K562 (cell line): ENCODE data around the gene SAP25. TPM values are rescaled to one million over a fixed set of nuclear protein-coding genes. Genes with fewer than 3 reads are reported as not detected.

ENCODE experiments used
- ATAC-seq: fragments of 200-7000 bp; cut with Tn5 transposase; 3 replicates; pipeline ENCODE4 v1.9.1; 2020; ENCODE audit warnings: moderate library complexity
- BruUV-seq: library from RNA; stranded (reverse); fragments of 400-500 nt; replicated peaks from 2 replicates; lab custom pipeline; 2021; lab: Mats Ljungman, UMichigan
- CTCF ChIA-PET: fragments of 300-600 bp; formaldehyde crosslinking; extraction: SDS; loops from one replicate; lab custom pipeline; 2021; ENCODE audit warnings: low intra/inter-chr PET ratio; lab: Yijun Ruan, JAX
- POLR2A ChIA-PET: fragments of 300-600, 350-650 bp; sonication (Branson Sonifier 250); formaldehyde crosslinking; extraction: SDS; loops from one replicate; lab custom pipeline; 2021; ENCODE audit warnings: antibody characterized with exemption, inconsistent platforms; lab: Yijun Ruan, JAX
- DNase-seq, 4 experiments: peaks; one replicate each; pipeline versions ENCODE4 v3.0.0 to v3.0.0-alpha.2; 2011 to 2018; ENCODE audit warnings: low spot score in 3 of 4, mixed read lengths in 3 of 4; ENCODE audit errors: extremely low read depth in 1 of 4
- FAIRE-seq: peaks from 2 replicates; lab custom pipeline; 2011; peaks lifted over from hg19 to GRCh38; lab: Jason Lieb, UNC
- H2AFZ ChIP-seq: 2 replicates; pipeline ENCODE4 v1.6.0; 2011; ENCODE audit warnings: low read depth, low read length, control low read depth, inconsistent platforms
- H3K27ac ChIP-seq: fragments of 200-600 bp; 3 replicates; pipeline ENCODE4 v1.8.0; 2011; ENCODE audit warnings: low read depth, mild to moderate bottlenecking, control low read depth, inconsistent platforms, low read length, moderate library complexity, mixed read lengths; ENCODE audit errors: extremely low read depth
- H3K27me3 ChIP-seq, 2 experiments: fragments of 300-600 bp in 1 of 2; 2 replicates in 1 of 2; 3 replicates in 1 of 2; pipeline versions ENCODE4 v1.6.0 to v1.8.0; 2011; ENCODE audit warnings: inconsistent platforms in 2 of 2, low read length in 2 of 2, mild to moderate bottlenecking in 1 of 2, mixed read lengths in 1 of 2, moderate library complexity in 1 of 2; ENCODE audit not compliant: control insufficient read depth in 2 of 2, insufficient read depth in 2 of 2
- H3K36me3 ChIP-seq: fragments of 300-600 bp; 3 replicates; pipeline ENCODE4 v1.8.0; 2011; ENCODE audit warnings: mild to moderate bottlenecking, low read length, inconsistent platforms; ENCODE audit not compliant: control insufficient read depth, insufficient read depth
- H3K4me1 ChIP-seq, 2 experiments: fragments of 200-600 bp in 1 of 2; replicated peaks in 1 of 2; 2 replicates in 1 of 2; 3 replicates in 1 of 2; pipeline versions ENCODE4 v1.5.1 to v1.8.0; 2011; ENCODE audit warnings: inconsistent platforms in 2 of 2, low read length in 2 of 2, mild to moderate bottlenecking in 1 of 2, mixed read lengths in 1 of 2, moderate library complexity in 1 of 2; ENCODE audit not compliant: control insufficient read depth in 2 of 2, insufficient read depth in 2 of 2
- H3K4me2 ChIP-seq: 2 replicates; pipeline ENCODE4 v1.6.1; 2011; ENCODE audit warnings: low read length, control low read depth, inconsistent platforms, mixed read lengths; ENCODE audit not compliant: insufficient read depth
- H3K4me3 ChIP-seq: fragments of 200-600 bp; sonication (generic), shearing (Covaris generic); 2 replicates; pipeline ENCODE4 v1.5.1; 2016; ENCODE audit warnings: control low read depth, inconsistent platforms
- H3K79me2 ChIP-seq: fragments of 200-600 bp; 3 replicates; pipeline ENCODE4 v1.8.0; 2011; ENCODE audit warnings: low read length, inconsistent platforms; ENCODE audit not compliant: control insufficient read depth, insufficient read depth
- H3K9ac ChIP-seq, 2 experiments: 2 replicates each; pipeline versions ENCODE4 v1.6.0 to v1.6.1; 2011; ENCODE audit warnings: low read depth in 2 of 2, low read length in 2 of 2, control low read depth in 1 of 2, inconsistent platforms in 1 of 2, mild to moderate bottlenecking in 1 of 2, mixed read lengths in 1 of 2; ENCODE audit not compliant: insufficient read depth in 1 of 2
- H3K9me1 ChIP-seq: one replicate; pipeline ENCODE4 v1.6.0; 2011; ENCODE audit warnings: inconsistent platforms, mild to moderate bottlenecking, low read length, moderate library complexity; ENCODE audit not compliant: control insufficient read depth, insufficient read depth
- H3K9me3 ChIP-seq: replicated peaks from 2 replicates; pipeline ENCODE4 v1.5.1; 2011; ENCODE audit warnings: low read depth, low read length, inconsistent platforms; ENCODE audit not compliant: control insufficient read depth, insufficient read depth
- H4K20me1 ChIP-seq: replicated peaks from 2 replicates; pipeline ENCODE4 v1.6.1; 2011; ENCODE audit warnings: low read length, inconsistent platforms, mixed read lengths; ENCODE audit not compliant: control insufficient read depth, insufficient read depth
- HCFC1 ChIP-seq: IDR thresholded peaks from 2 replicates; pipeline ENCODE4 v1.6.1; 2012; ENCODE audit warnings: low read depth, low read length, improper control_type of control experiment
- JUN ChIP-seq, 2 experiments: sonication (generic) in 1 of 2; formaldehyde crosslinking in 1 of 2; IDR thresholded peaks; 2 replicates each; pipeline versions ENCODE4 v1.6.1 to v1.8.0; 2012 to 2022; ENCODE audit warnings: borderline replicate concordance in 2 of 2, mild to moderate bottlenecking in 2 of 2, improper control_type of control experiment in 1 of 2, low read depth in 1 of 2, low read length in 1 of 2, missing genetic modification reagents in 1 of 2
- KDM1A ChIP-seq, 2 experiments: fragments of 450-650 bp; IDR thresholded peaks; 2 replicates each; pipeline ENCODE4 v1.6.1; 2016; ENCODE audit warnings: mild to moderate bottlenecking in 2 of 2
- NFIX ChIP-seq: fragments of 250-450 bp; sonication (Bioruptor Pico); IDR thresholded peaks from 2 replicates; pipeline ENCODE4 v1.4.0; 2020; ENCODE audit warnings: low read depth, mild to moderate bottlenecking, moderate library complexity
- SRSF7 ChIP-seq: fragments of 200-400 bp; formaldehyde crosslinking; optimal IDR thresholded peaks from 2 replicates; pipeline ENCODE3; 2017; ENCODE audit warnings: mild to moderate bottlenecking, low read depth, low read length
- STAT5A ChIP-seq: IDR thresholded peaks from 2 replicates; pipeline ENCODE4 v1.6.1; 2012; ENCODE audit warnings: low read length, inconsistent platforms, borderline replicate concordance
- TBL1XR1 ChIP-seq, 2 experiments: IDR thresholded peaks; 2 replicates each; pipeline ENCODE4 v1.6.1; 2012; ENCODE audit warnings: improper control_type of control experiment in 2 of 2, low read length in 2 of 2, mild to moderate bottlenecking in 1 of 2
- ZBTB1 ChIP-seq: sonication (generic); formaldehyde crosslinking; IDR thresholded peaks from 2 replicates; pipeline ENCODE4 v1.8.1; 2023; ENCODE audit warnings: missing genetic modification reagents, low read depth, mild to moderate bottlenecking, borderline replicate concordance
- WGBS: fragments of 100-300 bp; shearing (Covaris generic); methylation state at CpG from one replicate; pipeline ENCODE4 v1.1.6; 2016; ENCODE audit warnings: low coverage, mixed read lengths; ENCODE audit not compliant: insufficient coverage; ENCODE audit errors: missing lambda C conversion rate; 5-methylcytosine and 5-hydroxymethylcytosine counted together
- in situ Hi-C: fragments of 300-500 bp; cut with MboI; formaldehyde crosslinking; loops from 4 replicates; pipeline ENCODE4 v1.15.0; 2018; ENCODE audit warnings: inconsistent platforms, mixed read lengths
- intact Hi-C: fragments of 100-400 bp; cut with micrococcal nuclease; formaldehyde crosslinking; loops from 2 replicates; pipeline ENCODE4 v1.14.2; 2022
- polyA plus RNA-seq, 8 experiments: library from polyadenylated mRNA; depleted of rRNA in 4 of 8; stranded (reverse) in 5 of 8; unstranded in 3 of 8; fragments of >200 nt; fragmentation: Nextera tagmentation in 2 of 8; fragmentation: Illumina TruSeq in 1 of 8; extraction: Ambion mirVana in 2 of 8; extraction: Trizol in 1 of 8; gene quantifications; 2 replicates each; pipeline versions ENCODE4 v1.2.1 to v1.2.3, GENCODE V29; 2011 to 2014; ENCODE audit warnings: inconsistent platforms in 1 of 8, missing spikeins in 1 of 8
- total RNA-seq, 7 experiments: library from RNA; depleted of rRNA in 6 of 7; stranded (reverse); fragments of >200 nt in 6 of 7; fragmentation: Illumina TruSeq in 2 of 7; extraction: Trizol in 2 of 7; gene quantifications; 2 replicates each; pipeline versions ENCODE4 v1.2.1 to v1.2.3, GENCODE V29; 2011 to 2021; ENCODE audit warnings: low replicate concordance in 1 of 7
- TF ChIP-seq, protein P1 (sequence below): sonication (generic); formaldehyde crosslinking; IDR thresholded peaks from 2 replicates; pipeline ENCODE4 v1.8.0; 2022; ENCODE audit warnings: mild to moderate bottlenecking, missing genetic modification reagents, borderline replicate concordance
- TF ChIP-seq, protein P2 (sequence below): fragments of 250-450 bp; sonication (Bioruptor Pico); IDR thresholded peaks from 2 replicates; pipeline ENCODE4 v1.4.0; 2020; ENCODE audit warnings: mild to moderate bottlenecking, moderate library complexity, borderline replicate concordance
- TF ChIP-seq, protein P3 (sequence below): fragments of 450-650 bp; IDR thresholded peaks from 2 replicates; pipeline ENCODE4 v1.6.1; 2018; ENCODE audit warnings: mild to moderate bottlenecking, low read depth; ENCODE audit not compliant: partially characterized antibody
- TF ChIP-seq, protein P4 (sequence below): fragments of 250-450 bp; sonication (Bioruptor Pico); IDR thresholded peaks from 2 replicates; pipeline ENCODE4 v1.5.0; 2021

Gene SAP25
- total and polyA plus RNA-seq, 9 of the 15 experiments (the other 6 are each of a cell fraction or from before 2014, with no cell fraction given), result 0.13 to 5.3 (median 0.78) TPM; not detected in 1

DNA sequence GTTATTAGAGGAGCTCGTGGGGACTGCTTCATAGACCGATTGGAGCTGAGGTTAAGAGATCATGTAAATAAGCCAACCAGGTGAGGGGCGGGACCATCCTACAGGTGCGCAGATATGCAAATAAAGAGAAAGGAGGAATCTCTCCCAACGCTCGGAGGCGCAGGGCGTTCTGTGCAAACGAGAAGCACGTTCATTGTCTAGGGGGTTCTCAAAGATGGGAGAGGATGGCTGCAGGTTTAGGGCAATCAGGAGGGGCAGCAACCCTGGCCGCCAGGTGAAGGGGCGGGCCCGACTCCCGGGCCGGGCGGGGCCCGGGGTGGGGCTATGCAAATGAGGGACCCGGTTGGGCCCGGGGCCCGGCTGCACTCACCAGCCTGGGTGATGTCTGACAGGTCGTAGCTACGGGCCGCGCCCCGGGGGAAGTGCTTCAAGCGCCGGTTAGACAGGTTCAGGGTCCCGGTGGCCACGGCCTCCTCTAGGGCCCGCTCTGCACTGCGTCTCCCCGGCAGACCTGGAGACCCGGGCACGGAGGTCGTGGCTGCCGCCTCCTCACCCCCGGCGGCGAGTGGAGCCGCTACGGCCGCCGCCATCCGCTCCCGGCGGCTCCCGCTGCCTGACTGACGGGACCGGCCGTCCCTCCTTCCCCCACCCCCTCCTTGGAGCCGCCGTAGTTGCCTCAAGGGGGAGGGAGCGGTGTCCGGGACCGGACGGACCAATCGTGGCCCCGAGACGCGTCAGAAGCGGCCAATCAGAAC lies 12.0 kb upstream of the SAP25 start, which contains the start of gene LRCH4:
Gene LRCH4 (minus strand): TSS at position 619 of the 755 bp plus-strand sequence. CDS start 29 bp downstream, at position 590.
- no TSS peak for BruUV-seq
- Histone ChIP-seq H3K9me1 (peaks cover 12% of the 10 kb centered on the region), H3K27ac (peak within 1 kb of the TSS; percentile 88), H3K36me3 (peaks cover 36% of the 10 kb centered on the region), H3K4me1 (peaks cover 26 to 70% of the 10 kb centered on the region in 2 experiments), H3K27me3 (no peaks in the 10 kb centered on the region), H3K9ac (peak within 1 kb of the TSS; percentile 90 to 97), H3K4me3 (peak within 1 kb of the TSS; percentile 75), H2AFZ (peak within 1 kb of the TSS; percentile 86), H3K4me2 (peak within 1 kb of the TSS; percentile 100), H3K9me3 (no peaks in the 10 kb centered on the region), H3K79me2 (peaks cover 31% of the 10 kb centered on the region), H4K20me1 (peaks cover 24% of the 10 kb centered on the region)
- in situ Hi-C loops, result no loop called here
- WGBS, result under 1% methylated on average over 56 of the region's 61 CpGs
- intact Hi-C loops, result no loop called here
- POLR2A ChIA-PET, result interaction anchor here (0.6 to 3.5 kb wide), 41 partner anchors 9 to 503 kb away, joined by 3 to 27 read pairs (median 4); partner anchors contain the start of genes AGFG2, GNB2, MEPCE and MOSPD3
- CTCF ChIA-PET, result interaction anchor here (0.6 to 1.1 kb wide), 2 partner anchors 106 to 492 kb away, joined by 3 to 4 read pairs; no protein-coding TSS in a partner anchor
- peak; percentile 70 to 100 (median 98) for DNase-seq
- peak; percentile 67 for ATAC-seq
- FAIRE-seq, result no peak
- 0 out of 2 replicates have a peak, but pooled peaks have one; percentile 3 for TF ChIP-seq JUN (IDR thresholded peaks at IDR 0.05; ENCODE audit: borderline replicate concordance, low read depth, low read length)
- TF ChIP-seq JUN (CRISPR knock-in tag; IDR thresholded peaks at IDR 0.05; ENCODE audit: borderline replicate concordance), result peak; percentile 65; the same call in 1 of the 2 replicates
- TF ChIP-seq, protein P1, sequence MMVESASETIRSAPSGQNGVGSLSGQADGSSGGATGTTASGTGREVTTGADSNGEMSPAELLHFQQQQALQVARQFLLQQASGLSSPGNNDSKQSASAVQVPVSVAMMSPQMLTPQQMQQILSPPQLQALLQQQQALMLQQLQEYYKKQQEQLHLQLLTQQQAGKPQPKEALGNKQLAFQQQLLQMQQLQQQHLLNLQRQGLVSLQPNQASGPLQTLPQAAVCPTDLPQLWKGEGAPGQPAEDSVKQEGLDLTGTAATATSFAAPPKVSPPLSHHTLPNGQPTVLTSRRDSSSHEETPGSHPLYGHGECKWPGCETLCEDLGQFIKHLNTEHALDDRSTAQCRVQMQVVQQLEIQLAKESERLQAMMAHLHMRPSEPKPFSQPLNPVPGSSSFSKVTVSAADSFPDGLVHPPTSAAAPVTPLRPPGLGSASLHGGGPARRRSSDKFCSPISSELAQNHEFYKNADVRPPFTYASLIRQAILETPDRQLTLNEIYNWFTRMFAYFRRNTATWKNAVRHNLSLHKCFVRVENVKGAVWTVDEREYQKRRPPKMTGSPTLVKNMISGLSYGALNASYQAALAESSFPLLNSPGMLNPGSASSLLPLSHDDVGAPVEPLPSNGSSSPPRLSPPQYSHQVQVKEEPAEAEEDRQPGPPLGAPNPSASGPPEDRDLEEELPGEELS (CRISPR knock-in tag), result 0 out of 2 replicates have a peak, but pooled peaks have one; percentile 25
- TF ChIP-seq ZBTB1 (CRISPR knock-in tag), result no peak; the same call in 1 of the 2 replicates
- TF ChIP-seq TBL1XR1 (IDR thresholded peaks at IDR 0.05; ENCODE audit: low read length in 2 of 2), result peak in 1 of 2 experiments; percentile 48; a peak in 2 of 4 replicates
- TF ChIP-seq SRSF7, result peak; percentile 74
- no peak for TF ChIP-seq STAT5A
- peak; percentile 75 for TF ChIP-seq HCFC1
- no peak for TF ChIP-seq NFIX (CRISPR knock-in tag)
- TF ChIP-seq, protein P2, sequence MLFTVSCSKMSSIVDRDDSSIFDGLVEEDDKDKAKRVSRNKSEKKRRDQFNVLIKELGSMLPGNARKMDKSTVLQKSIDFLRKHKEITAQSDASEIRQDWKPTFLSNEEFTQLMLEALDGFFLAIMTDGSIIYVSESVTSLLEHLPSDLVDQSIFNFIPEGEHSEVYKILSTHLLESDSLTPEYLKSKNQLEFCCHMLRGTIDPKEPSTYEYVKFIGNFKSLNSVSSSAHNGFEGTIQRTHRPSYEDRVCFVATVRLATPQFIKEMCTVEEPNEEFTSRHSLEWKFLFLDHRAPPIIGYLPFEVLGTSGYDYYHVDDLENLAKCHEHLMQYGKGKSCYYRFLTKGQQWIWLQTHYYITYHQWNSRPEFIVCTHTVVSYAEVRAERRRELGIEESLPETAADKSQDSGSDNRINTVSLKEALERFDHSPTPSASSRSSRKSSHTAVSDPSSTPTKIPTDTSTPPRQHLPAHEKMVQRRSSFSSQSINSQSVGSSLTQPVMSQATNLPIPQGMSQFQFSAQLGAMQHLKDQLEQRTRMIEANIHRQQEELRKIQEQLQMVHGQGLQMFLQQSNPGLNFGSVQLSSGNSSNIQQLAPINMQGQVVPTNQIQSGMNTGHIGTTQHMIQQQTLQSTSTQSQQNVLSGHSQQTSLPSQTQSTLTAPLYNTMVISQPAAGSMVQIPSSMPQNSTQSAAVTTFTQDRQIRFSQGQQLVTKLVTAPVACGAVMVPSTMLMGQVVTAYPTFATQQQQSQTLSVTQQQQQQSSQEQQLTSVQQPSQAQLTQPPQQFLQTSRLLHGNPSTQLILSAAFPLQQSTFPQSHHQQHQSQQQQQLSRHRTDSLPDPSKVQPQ, result peak; percentile 15; the same call in 1 of the 2 replicates
- TF ChIP-seq KDM1A (IDR thresholded peaks at IDR 0.05), result no peak
- TF ChIP-seq, protein P3, sequence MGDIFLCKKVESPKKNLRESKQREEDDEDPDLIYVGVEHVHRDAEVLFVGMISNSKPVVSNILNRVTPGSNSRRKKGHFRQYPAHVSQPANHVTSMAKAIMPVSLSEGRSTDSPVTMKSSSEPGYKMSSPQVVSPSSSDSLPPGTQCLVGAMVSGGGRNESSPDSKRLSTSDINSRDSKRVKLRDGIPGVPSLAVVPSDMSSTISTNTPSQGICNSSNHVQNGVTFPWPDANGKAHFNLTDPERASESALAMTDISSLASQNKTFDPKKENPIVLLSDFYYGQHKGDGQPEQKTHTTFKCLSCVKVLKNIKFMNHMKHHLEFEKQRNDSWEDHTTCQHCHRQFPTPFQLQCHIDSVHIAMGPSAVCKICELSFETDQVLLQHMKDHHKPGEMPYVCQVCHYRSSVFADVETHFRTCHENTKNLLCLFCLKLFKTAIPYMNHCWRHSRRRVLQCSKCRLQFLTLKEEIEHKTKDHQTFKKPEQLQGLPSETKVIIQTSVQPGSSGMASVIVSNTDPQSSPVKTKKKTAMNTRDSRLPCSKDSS, result no peak
- TF ChIP-seq, protein P4, sequence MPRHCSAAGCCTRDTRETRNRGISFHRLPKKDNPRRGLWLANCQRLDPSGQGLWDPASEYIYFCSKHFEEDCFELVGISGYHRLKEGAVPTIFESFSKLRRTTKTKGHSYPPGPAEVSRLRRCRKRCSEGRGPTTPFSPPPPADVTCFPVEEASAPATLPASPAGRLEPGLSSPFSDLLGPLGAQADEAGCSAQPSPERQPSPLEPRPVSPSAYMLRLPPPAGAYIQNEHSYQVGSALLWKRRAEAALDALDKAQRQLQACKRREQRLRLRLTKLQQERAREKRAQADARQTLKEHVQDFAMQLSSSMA (CRISPR knock-in tag), result 0 out of 2 replicates have a peak, but pooled peaks have one; percentile 36
